NAMALWA (cell line): ENCODE results near the gene HSPE1.
"Not testable (repeated sequence)": the region's sequence is repeated elsewhere in the genome, so short reads cannot be mapped to it uniquely, and the experiment has no call there.

ENCODE experiments used
- DNase-seq: peaks from one replicate; pipeline ENCODE4 v3.0.0-alpha.2; 2015; ENCODE audit warnings: low spot score

Gene HSPE1

DNA sequence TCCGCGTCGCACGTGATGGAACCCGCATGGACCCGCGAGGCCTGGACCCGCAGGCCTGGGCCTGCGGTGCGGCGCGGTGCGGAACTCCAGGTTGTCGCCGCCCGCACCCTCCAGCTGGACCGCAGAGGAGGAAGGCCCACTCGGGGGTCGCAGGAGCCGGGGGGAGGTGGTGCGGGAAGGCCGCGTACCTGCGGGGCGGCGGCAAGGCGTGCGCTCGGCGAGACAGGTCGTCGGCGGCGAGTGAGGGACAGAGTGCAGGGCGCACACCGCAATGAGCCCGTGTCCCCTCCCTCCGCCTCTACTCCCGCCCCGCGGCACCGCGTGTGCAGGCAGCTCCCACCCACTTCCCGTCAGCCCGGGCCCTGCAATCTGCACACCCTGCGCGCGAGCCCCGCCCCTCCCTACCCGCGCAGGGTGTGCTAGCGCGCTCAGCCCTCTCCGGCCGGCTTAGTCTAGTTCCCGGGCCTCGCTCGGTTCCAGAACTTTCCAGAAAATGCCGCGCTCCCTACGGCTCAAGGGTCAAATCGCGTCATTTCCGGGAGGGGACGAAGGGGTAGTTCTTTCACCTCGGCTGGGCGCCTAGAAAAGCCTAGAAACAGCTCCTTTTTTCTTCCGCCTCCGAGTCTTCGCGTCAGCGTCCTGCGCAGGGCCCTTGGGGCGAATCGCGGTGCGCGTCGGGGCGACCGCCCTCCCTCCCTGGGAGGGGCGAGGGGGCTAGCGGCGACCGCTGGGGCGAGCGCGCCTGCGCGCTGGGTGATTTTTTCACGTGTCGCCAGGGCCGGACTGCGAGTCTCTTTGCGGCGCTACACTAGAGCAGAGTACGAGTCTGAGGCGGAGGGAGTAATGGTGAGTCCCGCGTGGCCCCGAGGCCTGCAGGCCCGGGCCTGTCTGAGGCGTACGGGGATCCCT is at the start of gene HSPE1, which contains the start of gene HSPD1:
TSS of gene HSPE1 (plus strand) at position 786 of the 909 bp plus-strand sequence. CDS start at position 844, 58 bp downstream.
TSS of gene HSPD1 (minus strand) at position 247 of the 909 bp plus-strand sequence. CDS start 992 bp downstream, outside the sequence.
- peak; percentile 99 for DNase-seq

DNA sequence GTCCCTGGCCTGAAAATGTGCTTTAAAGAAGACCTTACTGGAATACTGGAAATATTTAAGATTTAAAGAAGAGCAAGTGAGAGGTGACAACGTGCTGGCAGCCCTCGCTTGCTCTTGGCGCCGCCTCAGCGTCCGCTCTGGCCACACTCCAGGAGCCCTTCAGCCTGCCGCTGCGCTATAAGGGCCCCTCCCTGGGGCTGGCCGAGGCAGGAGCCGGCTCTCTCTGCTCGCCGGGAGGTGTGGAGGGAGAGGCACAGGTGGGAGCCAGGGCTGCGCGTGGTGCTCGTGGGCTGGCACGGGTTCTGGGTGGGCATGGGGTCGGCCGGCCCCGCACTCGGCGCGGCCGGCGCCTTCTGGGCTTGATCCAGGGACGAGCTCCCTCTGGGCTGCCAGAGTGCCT is 49.7 kb upstream of the HSPE1 start:
- no peak for DNase-seq

DNA sequence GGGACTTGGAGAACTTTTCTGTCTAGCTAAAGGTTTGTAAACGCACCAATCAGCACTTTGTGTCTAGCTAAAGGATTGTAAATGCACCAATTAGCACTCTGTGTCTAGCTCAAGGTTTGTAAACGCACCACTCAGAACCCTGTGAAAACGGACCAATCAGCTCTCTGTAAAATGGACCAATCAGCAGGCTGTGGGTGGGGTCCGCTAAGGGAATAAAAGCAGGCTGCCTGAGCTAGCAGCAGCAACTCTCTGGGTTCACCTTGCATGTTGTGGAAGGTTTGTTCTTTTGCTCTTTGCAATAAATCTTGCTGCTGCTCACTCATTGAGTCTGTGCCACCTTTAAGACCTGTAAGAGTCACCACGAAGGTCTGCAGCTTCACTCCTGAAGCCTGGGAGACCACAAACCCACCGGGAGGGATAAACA is 49.2 kb upstream of the HSPE1 start:
- DNase-seq = peak; percentile 35

DNA sequence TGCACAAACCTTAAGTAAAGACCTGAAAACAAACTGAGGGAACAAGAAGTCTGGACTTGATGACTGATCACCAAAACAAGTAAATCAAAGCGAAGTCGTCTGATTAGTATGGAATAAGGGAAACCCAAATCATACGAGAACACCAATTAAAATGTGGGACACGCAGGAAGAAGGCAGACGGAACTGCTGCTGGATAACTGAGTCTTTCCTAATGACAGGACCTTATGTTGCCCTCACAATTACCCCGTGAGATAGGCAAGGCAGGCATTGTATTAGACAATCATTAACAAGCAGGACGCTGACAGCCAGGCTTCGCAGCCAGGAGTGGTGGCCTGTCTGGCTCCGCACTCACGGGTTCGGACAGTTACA is 47.4 kb upstream of the HSPE1 start:
- DNase-seq = no peak

DNA sequence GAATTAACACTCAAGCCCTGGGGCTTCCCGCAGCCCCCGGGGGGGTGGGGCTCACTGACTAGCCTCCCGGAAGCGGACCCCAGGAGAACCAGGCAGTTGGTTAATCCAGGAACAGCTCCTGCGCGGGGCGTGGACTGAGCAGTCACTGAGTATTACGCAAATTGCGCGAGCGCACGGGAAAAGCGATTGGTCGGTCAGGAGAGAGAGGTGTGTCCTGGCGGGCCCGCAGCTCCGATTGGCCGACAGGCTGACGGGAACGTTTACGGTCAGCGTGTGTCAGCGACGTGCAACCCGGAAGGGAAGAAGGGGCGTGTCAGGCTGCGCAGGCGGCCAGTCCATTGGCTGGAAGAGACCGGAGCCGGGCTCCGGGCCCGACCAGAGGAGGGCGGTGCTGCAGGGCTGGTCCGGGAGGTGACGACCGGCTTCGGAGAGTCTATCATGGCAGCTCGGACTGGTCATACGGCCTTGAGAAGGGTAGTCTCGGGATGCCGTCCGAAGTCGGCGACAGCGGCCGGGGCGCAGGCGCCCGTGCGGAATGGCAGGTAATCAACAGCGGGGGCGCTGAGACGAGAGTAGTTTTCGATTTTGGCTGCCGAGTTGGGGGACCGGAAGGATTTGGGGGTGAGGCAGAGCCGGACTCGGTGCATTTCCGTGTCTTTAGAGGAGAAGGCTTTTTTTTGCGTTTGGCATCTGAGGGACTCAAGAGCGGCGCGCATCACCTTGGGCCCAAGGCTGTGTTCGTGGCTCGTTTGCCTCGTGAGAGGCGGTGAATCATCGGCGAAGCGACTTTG is 46.9 kb upstream of the HSPE1 start, which contains the start of gene COQ10B:
TSS of gene COQ10B (plus strand) at position 430 of the 791 bp plus-strand sequence. CDS start at position 439, 9 bp downstream.
- DNase-seq = peak; percentile 99

DNA sequence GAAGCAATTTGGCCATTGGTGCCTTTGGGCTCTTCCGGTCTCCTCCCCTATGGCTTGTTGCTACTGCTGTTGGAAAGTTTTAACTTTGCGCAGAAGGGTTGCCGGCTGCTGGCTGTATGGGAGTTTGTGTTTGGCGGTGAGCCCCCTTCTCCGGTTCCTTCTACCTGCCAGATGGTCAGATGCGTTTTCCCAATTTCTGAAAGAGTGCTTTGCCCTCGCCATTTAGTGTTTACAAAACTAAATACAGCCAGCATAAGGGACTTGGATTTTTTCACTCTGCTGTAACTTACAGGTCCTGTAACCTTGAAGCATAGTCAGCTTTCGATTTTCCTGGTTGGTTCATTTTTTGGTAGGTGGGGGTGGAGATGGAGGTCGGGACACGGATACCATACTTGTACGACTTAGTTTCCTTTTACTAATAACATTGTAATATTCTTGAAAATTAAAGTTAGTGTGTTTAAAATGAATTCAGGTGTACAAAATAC is 46.2 kb upstream of the HSPE1 start:
- no peak for DNase-seq

DNA sequence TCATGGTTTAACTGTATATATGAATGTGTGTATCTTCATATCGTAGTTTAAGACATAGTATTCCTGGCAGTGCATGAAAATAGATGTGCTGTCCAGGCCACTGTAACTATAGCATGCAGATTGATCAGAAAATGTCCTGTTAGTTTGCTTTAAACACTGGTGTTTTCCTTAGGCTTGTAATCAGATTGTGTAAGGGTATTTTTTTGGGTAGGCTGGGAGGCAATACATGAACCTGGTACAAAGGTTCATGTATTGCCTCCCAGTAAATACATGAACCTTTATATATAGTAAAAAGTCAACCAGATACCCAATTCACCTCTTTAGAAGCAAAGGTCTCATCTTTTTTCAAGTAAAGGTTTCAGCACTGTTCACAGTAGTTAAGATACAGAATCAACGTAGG is 45.3 kb upstream of the HSPE1 start:
- no peak for DNase-seq

DNA sequence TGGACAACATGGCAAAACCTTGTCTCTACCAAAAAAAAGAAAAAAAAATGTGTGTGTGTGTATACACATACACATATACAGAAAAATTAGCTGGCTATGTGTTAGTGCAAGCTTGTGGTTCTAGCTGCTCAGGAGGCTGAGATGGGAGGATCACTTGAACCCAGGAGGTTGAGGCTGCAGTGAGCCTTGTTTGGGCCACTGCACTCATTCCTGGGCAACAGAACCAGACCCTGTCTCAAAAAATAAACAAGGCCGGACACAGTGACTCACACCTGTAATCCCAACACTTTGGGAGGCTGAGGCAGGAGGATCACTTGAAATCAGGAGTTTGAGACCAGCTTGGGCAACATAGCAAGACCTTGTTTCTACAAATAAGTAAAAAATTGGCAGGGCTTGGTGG is 44.8 kb upstream of the HSPE1 start:
- DNase-seq = no peak

DNA sequence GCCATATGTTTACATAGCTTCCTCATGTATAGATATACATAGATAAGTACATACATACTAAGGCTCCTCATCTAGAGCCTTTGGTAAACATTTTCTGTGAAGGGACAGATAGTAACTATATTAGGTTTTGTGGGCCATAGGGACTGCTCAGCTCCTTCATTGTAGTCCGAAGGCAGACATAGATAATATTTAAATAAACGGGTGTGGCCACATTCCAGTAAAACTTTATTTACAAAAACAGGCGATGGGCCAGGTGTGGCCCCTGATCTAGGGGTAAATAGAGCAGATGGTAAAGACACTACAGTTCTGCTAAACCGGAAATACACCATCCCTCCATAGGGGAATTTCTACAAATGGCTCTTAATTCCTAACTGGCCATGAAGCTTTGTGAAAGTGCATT is 39.5 kb upstream of the HSPE1 start:
- no peak for DNase-seq

DNA sequence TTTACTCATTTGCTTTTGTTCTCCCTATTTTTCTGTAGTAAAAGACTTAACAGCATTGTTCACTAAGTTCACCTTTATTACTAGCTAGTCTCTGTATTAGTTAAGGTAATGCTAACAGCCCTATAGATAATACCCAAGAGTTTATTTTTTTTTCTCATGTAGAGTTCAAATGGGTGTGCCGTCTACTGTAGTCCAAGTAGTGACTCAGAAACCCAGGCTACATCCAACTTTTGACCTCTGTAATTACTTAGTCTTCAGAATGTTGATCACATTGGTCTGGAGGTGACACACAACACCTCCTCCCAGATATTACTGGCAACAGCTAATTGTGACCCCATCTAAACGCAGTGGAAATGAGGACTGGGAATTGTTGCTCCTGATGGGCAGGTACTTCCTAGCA is 39.1 kb upstream of the HSPE1 start:
- no peak for DNase-seq

DNA sequence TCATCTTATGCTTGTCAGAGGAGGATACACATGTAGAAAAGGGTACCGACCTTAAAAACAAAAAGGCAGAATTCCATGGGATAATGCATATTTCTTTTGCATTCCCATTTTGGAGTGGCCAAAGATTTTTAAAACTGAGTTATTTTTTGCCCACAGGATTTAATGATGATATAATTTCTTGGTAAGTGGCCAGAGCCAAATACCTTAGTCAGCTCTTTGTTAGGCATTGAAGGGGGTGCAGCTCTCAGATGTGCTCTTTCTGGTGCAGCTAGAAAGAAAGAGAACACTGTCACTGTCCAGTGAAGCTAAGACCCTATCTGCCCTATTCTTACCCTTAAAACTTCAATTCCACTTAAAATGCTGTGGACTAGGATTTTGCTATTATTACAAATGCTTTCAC is 36.0 kb upstream of the HSPE1 start:
- no peak for DNase-seq

DNA sequence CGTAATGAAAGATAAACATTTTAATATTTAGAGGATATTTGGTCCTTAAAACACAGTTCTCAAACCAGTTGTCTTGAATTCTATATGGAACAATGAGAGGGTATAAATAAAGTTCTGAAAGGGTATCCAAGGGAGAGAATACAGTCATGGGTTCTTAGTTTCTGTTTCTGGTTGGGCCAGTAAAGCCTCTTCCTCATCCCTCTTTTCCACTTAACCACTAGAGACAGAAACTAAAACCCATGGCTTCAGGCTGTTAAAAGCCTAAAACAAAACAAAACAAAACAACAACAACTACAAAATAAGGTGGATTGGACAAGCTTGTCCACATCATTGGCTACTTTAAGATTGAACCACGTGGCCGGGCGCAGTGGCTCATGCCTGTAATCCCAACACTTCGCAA is 28.0 kb upstream of the HSPE1 start:
- no peak for DNase-seq

DNA sequence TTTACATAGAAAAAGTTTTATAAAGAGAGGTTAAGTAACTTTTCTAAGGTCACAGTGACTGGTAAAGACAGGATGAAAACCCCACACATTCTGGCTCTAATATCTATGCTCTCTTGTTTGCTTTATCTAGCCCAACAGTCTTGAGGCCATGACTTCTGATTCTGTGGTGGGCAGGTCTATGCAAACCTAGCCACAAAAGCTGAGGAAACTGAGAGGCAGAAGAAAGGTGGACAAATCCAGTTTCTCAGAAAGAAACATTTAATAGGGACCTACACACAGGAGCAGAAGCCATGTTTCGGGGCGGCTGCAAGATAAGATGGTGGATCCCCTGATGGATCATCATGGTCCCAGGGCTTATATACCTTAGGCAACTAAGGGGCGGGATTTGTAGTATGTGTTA is 22.4 kb upstream of the HSPE1 start:
- DNase-seq = no peak

DNA sequence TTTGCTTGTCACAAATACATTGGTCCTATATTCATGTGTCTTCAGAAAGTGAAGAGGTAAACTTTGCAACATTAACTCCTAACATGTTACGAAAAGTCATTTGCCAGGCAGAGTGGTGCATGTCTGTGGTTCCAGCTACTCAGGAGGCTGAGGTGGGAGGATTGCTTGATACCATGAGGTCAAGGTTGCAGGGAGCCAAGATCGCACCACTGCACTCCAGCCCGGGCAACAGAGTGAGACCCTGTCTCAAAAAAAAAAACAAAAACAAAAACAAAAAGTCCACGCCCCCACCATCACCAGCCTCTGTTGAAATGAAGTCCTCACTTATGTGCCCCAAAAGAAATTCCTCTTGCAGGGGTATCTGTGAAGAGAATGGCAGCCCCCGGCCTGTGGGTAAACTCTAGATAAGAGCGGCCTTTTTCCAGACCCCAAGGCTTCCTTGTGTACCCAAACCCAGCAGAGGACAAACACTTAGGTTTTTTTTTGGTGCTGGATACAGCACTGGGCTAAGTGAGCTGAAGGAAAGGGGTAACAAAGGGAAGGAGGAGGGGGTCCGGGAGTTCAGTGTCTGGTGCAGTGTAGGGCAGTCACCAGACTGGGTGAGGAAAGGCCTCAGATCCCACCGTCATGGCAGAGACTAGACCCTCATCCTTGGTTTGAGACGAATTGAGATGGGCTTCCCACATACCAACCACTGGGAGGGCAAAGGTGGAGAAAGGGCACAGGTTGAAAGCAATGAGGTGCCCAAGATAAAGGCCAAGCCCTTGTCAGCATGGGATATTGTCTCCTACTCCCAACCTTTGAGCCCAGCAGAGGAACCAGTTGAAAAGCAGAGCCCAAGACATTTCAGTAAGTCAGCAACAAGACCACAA is 19.8 kb upstream of the HSPE1 start:
- no peak for DNase-seq

DNA sequence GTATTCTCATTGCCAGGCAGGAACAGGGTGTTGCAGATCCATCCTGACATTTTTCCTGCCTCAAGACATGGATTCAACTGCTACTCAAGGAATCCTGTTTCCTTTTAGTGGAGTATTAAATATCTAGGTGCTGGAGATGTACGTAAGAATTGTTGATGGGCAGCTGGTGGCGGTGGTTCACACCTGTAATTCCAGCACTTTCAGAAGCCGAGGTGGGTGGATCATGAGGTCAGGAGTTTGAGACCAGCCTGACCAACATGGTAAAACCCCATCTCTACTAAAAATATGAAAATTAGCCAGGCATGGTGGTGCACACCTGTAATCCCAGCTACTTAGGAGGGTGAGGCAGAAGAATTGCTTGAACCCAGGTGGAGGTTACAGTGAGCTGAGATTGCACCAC is 15.9 kb upstream of the HSPE1 start:
- DNase-seq = not testable (repeated sequence)

DNA sequence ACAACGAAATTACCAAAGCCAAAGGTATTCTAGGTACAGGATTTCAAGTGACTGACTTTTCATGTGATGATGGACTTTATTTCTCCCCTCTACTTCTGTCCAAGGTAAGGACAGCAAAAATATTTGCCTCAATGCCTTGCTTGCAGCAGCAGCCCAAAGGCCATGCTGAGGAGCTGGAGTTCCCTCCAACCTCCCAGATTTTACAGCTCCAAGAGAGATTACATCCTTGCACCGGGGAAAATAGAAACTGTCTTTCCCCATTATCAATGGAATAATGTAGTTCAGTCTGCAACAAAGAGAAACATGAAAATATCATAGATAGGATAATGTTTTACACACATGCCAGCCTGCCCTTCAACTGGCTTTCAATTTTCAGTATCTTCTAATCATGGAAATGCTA is 14.0 kb upstream of the HSPE1 start:
- DNase-seq = no peak

DNA sequence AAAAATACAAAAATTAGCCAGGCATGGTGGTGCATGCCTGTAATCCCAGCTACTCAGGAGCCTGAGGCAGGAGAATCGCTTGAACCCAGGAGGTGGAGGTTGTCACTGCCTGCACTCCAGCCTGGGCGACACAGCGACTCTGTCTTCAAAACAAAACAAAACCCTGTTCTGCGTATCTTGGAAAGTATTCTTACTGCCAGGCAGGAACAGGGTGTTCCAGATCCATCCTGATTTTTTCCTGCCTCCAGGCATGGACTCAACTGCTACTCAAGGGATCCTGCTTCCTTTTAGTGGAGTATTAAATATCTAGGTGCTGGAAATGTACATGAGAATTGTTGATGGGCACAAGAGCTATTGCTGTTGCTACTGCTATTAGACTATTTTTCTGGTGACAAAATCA is 12.8 kb upstream of the HSPE1 start:
- no peak for DNase-seq

DNA sequence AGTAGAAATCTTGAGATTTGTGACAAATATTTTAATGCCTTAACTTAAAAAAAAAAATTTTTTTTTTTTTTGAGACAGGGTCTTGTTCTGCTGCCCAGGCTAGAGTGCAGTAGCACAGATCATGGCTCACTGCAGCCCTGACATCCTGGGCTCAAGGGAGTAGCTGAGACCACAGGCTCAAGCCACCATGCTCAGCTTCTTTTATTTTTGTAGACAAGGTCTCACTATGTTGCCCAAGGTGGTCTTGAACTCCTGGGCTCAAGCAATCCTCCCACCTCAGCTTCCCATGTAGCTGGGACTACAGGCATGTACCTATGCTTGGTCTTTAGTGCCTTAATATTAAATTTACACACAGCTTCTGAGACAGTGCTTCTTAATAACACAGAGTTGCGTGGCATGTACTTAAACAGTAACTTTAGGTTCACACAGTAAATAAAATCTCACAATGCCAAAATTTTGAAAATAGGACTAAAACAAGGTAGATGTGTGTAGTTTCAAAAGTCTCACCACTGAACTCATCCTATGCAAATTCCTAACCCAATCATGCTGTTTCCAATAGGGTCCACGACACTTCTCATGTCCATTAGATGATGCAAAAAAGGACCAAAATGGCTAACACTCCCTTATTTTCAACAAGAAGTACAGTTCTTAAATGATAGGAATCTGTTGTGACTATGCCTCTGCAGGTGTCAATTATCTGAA is 4.6 kb upstream of the HSPE1 start:
- DNase-seq = no peak

DNA sequence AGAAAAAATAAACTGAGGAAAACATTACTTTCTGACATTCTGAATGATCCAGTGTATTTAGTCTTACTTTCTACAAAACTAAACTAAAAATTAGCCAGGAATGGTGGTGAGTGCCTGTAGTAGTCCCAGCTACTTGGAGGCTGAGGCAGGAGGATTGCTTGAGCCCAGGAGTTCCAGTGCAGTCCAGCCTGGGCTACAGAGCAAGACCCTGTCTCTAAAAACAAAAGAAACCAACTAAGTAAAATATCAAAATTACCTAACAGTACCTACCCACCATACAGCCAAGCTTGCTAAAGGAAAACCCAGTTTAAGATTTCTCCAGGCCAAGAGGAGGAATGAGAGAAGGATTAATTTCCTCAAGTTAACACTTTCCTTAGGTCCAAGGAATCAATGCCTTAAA is 3.5 kb upstream of the HSPE1 start:
- DNase-seq = no peak

DNA sequence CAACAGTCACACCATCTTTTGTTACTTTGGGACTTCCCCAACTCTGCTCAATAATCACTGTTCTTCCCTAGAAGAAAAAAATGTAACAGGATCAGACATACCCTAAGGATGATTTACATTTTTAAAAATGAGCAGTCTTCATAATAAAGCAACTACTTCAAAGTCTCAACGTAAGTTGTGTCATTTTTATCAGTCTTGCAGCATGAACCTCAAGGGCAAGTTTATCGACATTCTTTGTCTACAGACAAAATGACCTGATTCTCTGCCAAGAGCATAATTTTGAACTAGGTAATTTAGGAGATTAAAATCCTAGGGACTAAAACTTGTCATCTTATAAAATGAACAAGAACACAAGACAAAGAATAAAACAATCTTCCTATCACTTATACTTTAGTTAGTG is 2.9 kb upstream of the HSPE1 start:
- DNase-seq = no peak

DNA sequence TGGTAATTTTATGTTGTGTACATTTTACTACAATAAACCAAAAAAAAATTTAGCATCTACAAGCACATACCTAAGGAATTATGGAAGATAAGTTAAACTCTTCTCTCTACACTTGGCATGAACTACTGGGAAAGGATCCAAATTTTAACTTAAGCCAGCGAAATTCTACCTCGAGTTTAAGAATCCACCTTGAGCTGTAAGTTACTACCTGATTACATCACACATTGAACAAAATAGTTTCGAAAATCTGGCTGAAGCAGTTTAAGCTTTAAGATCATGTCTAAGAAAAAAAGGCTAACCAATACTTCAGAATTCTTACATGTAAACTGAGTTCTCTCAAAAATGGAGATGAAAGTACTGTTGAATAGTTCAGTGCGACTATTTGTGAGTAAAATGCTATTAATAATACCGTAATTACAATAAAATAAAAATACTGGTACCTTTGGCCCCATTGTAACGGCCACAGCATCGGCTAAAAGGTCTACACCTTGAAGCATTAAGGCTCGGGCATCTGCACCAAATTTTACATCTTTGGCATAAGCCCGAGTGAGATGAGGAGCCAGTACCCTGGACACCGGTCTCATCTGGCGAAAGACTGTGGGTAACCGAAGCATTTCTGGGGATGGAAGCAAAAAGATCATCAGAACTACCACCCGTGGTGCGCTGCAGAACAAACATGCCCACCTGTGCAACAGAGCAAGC is 1.8 kb upstream of the HSPE1 start:
- no peak for DNase-seq
